Measurements from ENCODE around the gene DPP4. TPM values are rescaled to one million over a fixed set of nuclear protein-coding genes. Genes with fewer than 3 reads are reported as not detected.
A peak's percentile ranks its signal among the peaks of the same experiment; 100 is the strongest.

DPP4 gene
- total RNA-seq, 1 experiment from 2014 or later, result 23.3 TPM

DNA sequence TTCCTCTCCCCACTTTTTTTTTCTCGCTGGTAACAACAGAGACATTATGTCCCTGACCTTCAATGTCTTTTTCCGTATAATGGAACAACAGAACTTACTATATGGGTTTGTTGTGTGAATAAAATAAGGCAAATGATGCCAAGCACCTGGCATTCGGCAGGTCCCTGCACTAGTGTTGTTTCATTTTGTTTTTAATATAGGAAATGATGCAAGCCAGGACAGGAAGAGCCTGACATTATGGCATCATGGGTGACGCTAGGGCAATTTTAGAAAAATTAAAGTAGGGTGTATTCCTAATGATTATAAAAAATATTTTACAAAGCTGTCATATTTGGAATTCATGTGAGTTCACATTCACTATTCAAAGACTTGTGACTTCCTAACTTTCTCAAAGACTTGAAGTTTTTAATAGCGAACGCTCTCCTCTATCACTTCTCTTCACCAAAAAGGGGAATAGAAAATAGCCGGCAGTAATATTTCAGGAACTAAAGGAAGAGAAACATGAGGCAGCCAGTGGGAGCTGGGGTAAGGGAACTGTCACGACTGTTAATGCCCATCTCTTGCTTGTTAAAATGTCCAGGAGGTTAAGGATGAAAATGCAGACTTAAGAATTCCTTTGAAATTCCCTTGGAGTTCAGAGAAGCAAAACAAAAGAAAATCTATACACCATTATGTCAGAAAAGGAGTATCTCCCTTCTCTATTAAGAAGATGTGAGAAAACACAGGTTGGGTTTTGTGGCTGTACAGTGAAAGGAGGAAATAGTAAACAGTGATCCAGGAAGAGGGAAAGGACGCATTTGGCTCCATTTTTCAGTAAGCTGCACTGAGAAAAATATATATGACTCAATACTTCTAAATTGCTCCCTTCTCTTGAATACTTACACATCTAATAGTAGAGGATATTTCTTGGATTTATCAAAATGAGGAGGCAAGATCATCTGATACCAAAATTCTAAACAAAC lies 60.2 kb downstream of the DPP4 start:
- intact Hi-C loops (cut with micrococcal nuclease), result no loop called here
- no peak overlapping the region for H2AFZ ChIP-seq (ENCODE audit: low read length)
- H4K20me1 ChIP-seq (ENCODE audit: low read length), result no peaks in the 10 kb centered on the region
- no peaks in the 10 kb centered on the region for H3K27me3 ChIP-seq (ENCODE audit: low read length)
- H3K4me2 ChIP-seq (ENCODE audit: low read length), result no peak overlapping the region
- TF ChIP-seq EZH2phosphoT487 (IDR thresholded peaks at IDR 0.05; ENCODE audit: borderline replicate concordance, low read length), result no peak
- TF ChIP-seq EZH2 (IDR thresholded peaks at IDR 0.05; ENCODE audit: low read length, unreplicated experiment), result no peak
- TF ChIP-seq, protein P1, sequence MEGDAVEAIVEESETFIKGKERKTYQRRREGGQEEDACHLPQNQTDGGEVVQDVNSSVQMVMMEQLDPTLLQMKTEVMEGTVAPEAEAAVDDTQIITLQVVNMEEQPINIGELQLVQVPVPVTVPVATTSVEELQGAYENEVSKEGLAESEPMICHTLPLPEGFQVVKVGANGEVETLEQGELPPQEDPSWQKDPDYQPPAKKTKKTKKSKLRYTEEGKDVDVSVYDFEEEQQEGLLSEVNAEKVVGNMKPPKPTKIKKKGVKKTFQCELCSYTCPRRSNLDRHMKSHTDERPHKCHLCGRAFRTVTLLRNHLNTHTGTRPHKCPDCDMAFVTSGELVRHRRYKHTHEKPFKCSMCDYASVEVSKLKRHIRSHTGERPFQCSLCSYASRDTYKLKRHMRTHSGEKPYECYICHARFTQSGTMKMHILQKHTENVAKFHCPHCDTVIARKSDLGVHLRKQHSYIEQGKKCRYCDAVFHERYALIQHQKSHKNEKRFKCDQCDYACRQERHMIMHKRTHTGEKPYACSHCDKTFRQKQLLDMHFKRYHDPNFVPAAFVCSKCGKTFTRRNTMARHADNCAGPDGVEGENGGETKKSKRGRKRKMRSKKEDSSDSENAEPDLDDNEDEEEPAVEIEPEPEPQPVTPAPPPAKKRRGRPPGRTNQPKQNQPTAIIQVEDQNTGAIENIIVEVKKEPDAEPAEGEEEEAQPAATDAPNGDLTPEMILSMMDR (conservative IDR thresholded peaks at IDR 0.05; ENCODE audit: low read depth, low read length), result no peak
- H3K27ac ChIP-seq (ENCODE audit: low read length), result no peak overlapping the region
- no TSS peak for BruUV-seq (replicated peaks)
- H3K36me3 ChIP-seq (ENCODE audit: low read depth, low read length), result no peaks in the 10 kb centered on the region
- no peak overlapping the region for H3K4me3 ChIP-seq (ENCODE audit: low read length)
- no peaks in the 10 kb centered on the region for H3K9me2 ChIP-seq (replicated peaks; ENCODE audit: low read length)
- ATAC-seq (no peak), DNase-seq (no peak)
- H3K9me3 ChIP-seq (ENCODE audit: low read length), result no peaks in the 10 kb centered on the region
- ChIA-PET POLR2A (ENCODE audit: unreplicated experiment) (no interaction called here), CTCF (no interaction called here)
- H3K79me2 ChIP-seq (ENCODE audit: low read length), result no peaks in the 10 kb centered on the region
- no peaks in the 10 kb centered on the region for H3F3A ChIP-seq (ENCODE audit: low read length, unreplicated experiment)
- peak overlapping the region; percentile 26 for H3K9ac ChIP-seq (ENCODE audit: low read length)
- H3K4me1 ChIP-seq (ENCODE audit: insufficient read depth, low read length), result peaks cover 18% of the 10 kb centered on the region; the same call in 1 of the 2 replicates

DNA sequence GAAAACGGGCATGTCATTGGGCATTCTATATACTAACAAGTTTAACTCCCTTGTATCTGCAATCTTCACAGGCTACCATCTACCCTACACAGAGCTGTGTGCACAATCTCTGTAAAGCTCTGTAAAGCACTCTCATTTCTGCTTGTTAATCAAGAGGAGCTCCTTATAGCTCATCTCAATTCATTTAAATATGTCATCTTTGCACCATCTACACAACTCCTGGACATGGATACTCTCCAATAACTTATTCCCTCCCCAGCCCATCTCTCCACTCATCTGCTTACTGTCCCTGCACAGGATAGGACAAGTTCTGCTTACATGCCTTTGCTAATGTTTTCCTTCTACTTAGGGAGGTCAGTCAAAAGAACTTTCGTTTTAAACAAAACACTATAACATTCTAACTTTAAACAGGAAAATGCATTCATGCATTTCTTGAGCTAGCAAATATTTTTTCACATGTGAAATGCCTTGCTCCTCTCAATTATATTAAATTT lies 61.4 kb downstream of the DPP4 start:
- H3K27me3 ChIP-seq (ENCODE audit: low read length), result no peaks in the 10 kb centered on the region
- TF ChIP-seq EZH2 (IDR thresholded peaks at IDR 0.05; ENCODE audit: low read length, unreplicated experiment) (no peak), EZH2phosphoT487 (IDR thresholded peaks at IDR 0.05; ENCODE audit: borderline replicate concordance, low read length) (no peak)
- TF ChIP-seq, protein P1 (conservative IDR thresholded peaks at IDR 0.05; ENCODE audit: low read depth, low read length), result no peak
- H3K4me1 ChIP-seq (ENCODE audit: insufficient read depth, low read length), result peaks cover 27% of the 10 kb centered on the region
- CTCF ChIA-PET, result no interaction called here
- no TSS peak for BruUV-seq (replicated peaks)
- no peaks in the 10 kb centered on the region for H3K9me2 ChIP-seq (replicated peaks; ENCODE audit: low read length)
- no peaks in the 10 kb centered on the region for H4K20me1 ChIP-seq (ENCODE audit: low read length)
- no peak overlapping the region for H3K4me3 ChIP-seq (ENCODE audit: low read length)
- intact Hi-C loops (cut with micrococcal nuclease), result no loop called here
- H3K9ac ChIP-seq (ENCODE audit: low read length), result no peak overlapping the region
- no peaks in the 10 kb centered on the region for H3K79me2 ChIP-seq (ENCODE audit: low read length)
- no peak overlapping the region for H2AFZ ChIP-seq (ENCODE audit: low read length)
- ATAC-seq (no peak), DNase-seq (no peak)
- no peaks in the 10 kb centered on the region for H3K9me3 ChIP-seq (ENCODE audit: low read length)
- no peaks in the 10 kb centered on the region for H3F3A ChIP-seq (ENCODE audit: low read length, unreplicated experiment)
- no peak overlapping the region for H3K4me2 ChIP-seq (ENCODE audit: low read length)
- POLR2A ChIA-PET (ENCODE audit: unreplicated experiment), result no interaction called here
- H3K27ac ChIP-seq (ENCODE audit: low read length), result no peak overlapping the region
- no peaks in the 10 kb centered on the region for H3K36me3 ChIP-seq (ENCODE audit: low read depth, low read length)

Data from PC-3 (cell line).